Endothelial cell of umbilical vein (primary cell): ENCODE measurements around the gene AIF1L. TPM values are rescaled to one million over a fixed set of nuclear protein-coding genes. Genes with fewer than 3 reads are reported as not detected.

ENCODE experiments used
- BruUV-seq: library from RNA; stranded (reverse); fragments of 400-500 nt; replicated peaks from 2 replicates; lab custom pipeline; 2021; lab: Mats Ljungman, UMichigan
- CTCF ChIA-PET: fragments of 300-600, 350-600 bp; sonication (Branson Sonifier 250); formaldehyde crosslinking; loops from one replicate; lab custom pipeline; 2021; ENCODE audit warnings: antibody characterized with exemption, inconsistent platforms; lab: Charles Lee
- POLR2A ChIA-PET: fragments of 300-600, 350-600 bp; sonication (Branson Sonifier 250); formaldehyde crosslinking; loops from one replicate; lab custom pipeline; 2021; ENCODE audit warnings: antibody characterized with exemption, inconsistent platforms; lab: Charles Lee
- DNase-seq: peaks from one replicate; pipeline ENCODE4 v3.0.0-alpha.2; 2011; ENCODE audit warnings: low read depth, low spot score
- FAIRE-seq: peaks from 2 replicates; lab custom pipeline; 2011; peaks lifted over from hg19 to GRCh38; lab: Jason Lieb, UNC
- H2AFZ ChIP-seq: 2 replicates; pipeline ENCODE4 v1.6.0; 2012; ENCODE audit warnings: low read depth, low read length, control low read depth, inconsistent platforms
- H3K27ac ChIP-seq: 2 replicates; pipeline ENCODE4 v1.5.1; 2011; ENCODE audit warnings: low read depth, mild to moderate bottlenecking, control low read depth, low read length, moderate library complexity; ENCODE audit not compliant: insufficient read depth
- H3K27me3 ChIP-seq, 2 experiments: 2 replicates each; pipeline versions ENCODE4 v1.6.0 to v1.6.1; 2011; ENCODE audit warnings: low read length in 2 of 2, mixed read lengths in 1 of 2; ENCODE audit not compliant: control insufficient read depth in 2 of 2, insufficient read depth in 2 of 2
- H3K36me3 ChIP-seq, 2 experiments: 2 replicates in 1 of 2; 3 replicates in 1 of 2; pipeline ENCODE4 v1.5.1; 2011; ENCODE audit warnings: low read length in 2 of 2, mild to moderate bottlenecking in 1 of 2, moderate library complexity in 1 of 2; ENCODE audit not compliant: control insufficient read depth in 2 of 2, insufficient read depth in 2 of 2; ENCODE audit errors: extremely low read depth in 1 of 2
- H3K4me1 ChIP-seq: 3 replicates; pipeline ENCODE4 v1.5.1; 2011; ENCODE audit warnings: mild to moderate bottlenecking, low read length; ENCODE audit not compliant: control insufficient read depth, insufficient read depth; ENCODE audit errors: extremely low read depth
- H3K4me2 ChIP-seq: 2 replicates; pipeline ENCODE4 v1.6.1; 2011; ENCODE audit warnings: low read length, control low read depth, mixed read lengths; ENCODE audit not compliant: insufficient read depth
- H3K4me3 ChIP-seq, 3 experiments: fragments of 200-600 bp in 1 of 3; sonication (generic), shearing (Covaris generic) in 1 of 3; replicated peaks in 1 of 3; 2 replicates each; pipeline ENCODE4 v1.5.1; 2011 to 2016; ENCODE audit warnings: control low read depth in 3 of 3, low read length in 3 of 3, mild to moderate bottlenecking in 2 of 3, inconsistent platforms in 1 of 3, low read depth in 1 of 3, moderate library complexity in 1 of 3; ENCODE audit not compliant: insufficient read depth in 1 of 3
- H3K79me2 ChIP-seq: 2 replicates; pipeline ENCODE4 v1.6.0; 2012; ENCODE audit warnings: low read length, inconsistent platforms; ENCODE audit not compliant: control insufficient read depth, insufficient read depth
- H3K9ac ChIP-seq: replicated peaks from 2 replicates; pipeline ENCODE3; 2011; ENCODE audit warnings: low read length, control low read depth; ENCODE audit not compliant: insufficient read depth; ENCODE audit errors: extremely low read depth
- H3K9me1 ChIP-seq: replicated peaks from 3 replicates; pipeline ENCODE4 v1.6.0; 2011; ENCODE audit warnings: mild to moderate bottlenecking, low read length; ENCODE audit not compliant: control insufficient read depth, insufficient read depth; ENCODE audit errors: extremely low read depth
- H3K9me3 ChIP-seq: replicated peaks from 2 replicates; pipeline ENCODE4 v1.5.1; 2012; ENCODE audit warnings: low read length, inconsistent platforms; ENCODE audit not compliant: control insufficient read depth, insufficient read depth
- H4K20me1 ChIP-seq: replicated peaks from 2 replicates; pipeline ENCODE3; 2011; ENCODE audit warnings: mild to moderate bottlenecking, low read length; ENCODE audit not compliant: control insufficient read depth, insufficient read depth; ENCODE audit errors: extremely low read depth
- EZH2 ChIP-seq: IDR thresholded peaks from 2 replicates; pipeline ENCODE4 v1.6.1; 2012; ENCODE audit warnings: borderline replicate concordance, low read depth, mild to moderate bottlenecking, moderate library complexity, low read length, inconsistent platforms; ENCODE audit not compliant: severe bottlenecking
- FOS ChIP-seq: IDR thresholded peaks from 2 replicates; pipeline ENCODE4 v1.6.1; 2011; ENCODE audit warnings: mild to moderate bottlenecking, low read length, moderate library complexity, borderline replicate concordance; ENCODE audit not compliant: insufficient read depth
- GATA2 ChIP-seq: IDR thresholded peaks from 2 replicates; pipeline ENCODE4 v1.7.0; 2011; ENCODE audit warnings: low read depth, mild to moderate bottlenecking, moderate library complexity, mixed read lengths, low read length; ENCODE audit not compliant: insufficient read length, insufficient read depth
- JUN ChIP-seq: IDR thresholded peaks from 2 replicates; pipeline ENCODE4 v1.6.1; 2011; ENCODE audit warnings: borderline replicate concordance, low read depth; ENCODE audit not compliant: insufficient read length, insufficient read depth
- MAX ChIP-seq: IDR thresholded peaks from 2 replicates; pipeline ENCODE4 v1.6.1; 2011; ENCODE audit not compliant: insufficient read depth, insufficient read length
- MYC ChIP-seq: IDR thresholded peaks from one replicate; pipeline ENCODE4 v1.6.1; 2011; ENCODE audit warnings: mild to moderate bottlenecking, low read depth, low read length
- POLR2A ChIP-seq: IDR thresholded peaks from 2 replicates; pipeline ENCODE4 v1.6.1; 2012; ENCODE audit warnings: low read depth, mild to moderate bottlenecking, control low read depth, low read length
- POLR2AphosphoS5 ChIP-seq: IDR thresholded peaks from 2 replicates; pipeline ENCODE4 v1.6.1; 2012; ENCODE audit warnings: low read depth, mild to moderate bottlenecking, control low read depth, low read length, moderate library complexity; ENCODE audit not compliant: insufficient read depth
- dilution Hi-C: fragments of 300-500 bp; cut with MboI; formaldehyde crosslinking; loops from one replicate; pipeline ENCODE4 v1.15.0; 2019; ENCODE audit warnings: low sequenced_read_pairs; ENCODE audit not compliant: extremely low pct_ligation_motif_present
- intact Hi-C: fragments of 100-400 bp; cut with micrococcal nuclease; formaldehyde crosslinking; loops from one replicate; pipeline ENCODE4 v1.10.0; 2022
- polyA plus RNA-seq, 4 experiments: library from polyadenylated mRNA; depleted of rRNA in 3 of 4; stranded (reverse) in 3 of 4; unstranded in 1 of 4; fragments of >200 nt; gene quantifications; 2 replicates each; pipeline versions ENCODE4 v1.2.1 to v1.2.3, GENCODE V29; 2011 to 2012; ENCODE audit warnings: missing spikeins in 1 of 4
- total RNA-seq: library from RNA; stranded (reverse); gene quantifications from 2 replicates; pipeline ENCODE4 v1.2.3, GENCODE V29; 2021
- TF ChIP-seq, protein P1 (sequence below), 2 donors: IDR thresholded peaks; 1 replicate in 1 of 2; 2 replicates in 1 of 2; pipeline ENCODE4 v1.5.1; 2011; ENCODE audit warnings: low read length in 2 of 2, mild to moderate bottlenecking in 2 of 2, moderate library complexity in 2 of 2, control low read depth in 1 of 2, inconsistent platforms in 1 of 2, low read depth in 1 of 2; ENCODE audit not compliant: insufficient read depth in 1 of 2; ENCODE audit errors: extremely low read depth in 1 of 2

The AIF1L gene
- total and polyA plus RNA-seq, 2 donors (not counting 3 experiments of a cell fraction or from before 2014, with no cell fraction given) = 17.8 to 39.7 TPM

- Histone ChIP-seq H4K20me1 (no peaks in the 10 kb centered on the region), H2AFZ (no peak overlapping the region), H3K79me2 (peaks cover 7% of the 10 kb centered on the region), H3K4me1 (no peaks in the 10 kb centered on the region), H3K9me3 (no peaks in the 10 kb centered on the region), H3K27ac (no peak overlapping the region), H3K4me3 (no peak overlapping the region), H3K36me3 (peaks cover 10 to 16% of the 10 kb centered on the region in 2 experiments), H3K27me3 (no peaks in the 10 kb centered on the region), H3K9me1 (no peaks in the 10 kb centered on the region), H3K4me2 (no peak overlapping the region), H3K9ac (no peak overlapping the region)
- intact Hi-C loops (no loop called here), dilution Hi-C loops (no loop called here)
- no peak for DNase-seq
- CTCF ChIA-PET = interaction anchor here (0.9 to 1.8 kb wide), 6 partner anchors 10 to 183 kb away, joined by 3 to 7 read pairs (median 3); no protein-coding TSS in a partner anchor
- POLR2A ChIA-PET = no interaction called here
- BruUV-seq = no TSS peak
- FAIRE-seq = no peak
- no peak for TF ChIP-seq MAX
- TF ChIP-seq FOS = no peak
- TF ChIP-seq, protein P1, sequence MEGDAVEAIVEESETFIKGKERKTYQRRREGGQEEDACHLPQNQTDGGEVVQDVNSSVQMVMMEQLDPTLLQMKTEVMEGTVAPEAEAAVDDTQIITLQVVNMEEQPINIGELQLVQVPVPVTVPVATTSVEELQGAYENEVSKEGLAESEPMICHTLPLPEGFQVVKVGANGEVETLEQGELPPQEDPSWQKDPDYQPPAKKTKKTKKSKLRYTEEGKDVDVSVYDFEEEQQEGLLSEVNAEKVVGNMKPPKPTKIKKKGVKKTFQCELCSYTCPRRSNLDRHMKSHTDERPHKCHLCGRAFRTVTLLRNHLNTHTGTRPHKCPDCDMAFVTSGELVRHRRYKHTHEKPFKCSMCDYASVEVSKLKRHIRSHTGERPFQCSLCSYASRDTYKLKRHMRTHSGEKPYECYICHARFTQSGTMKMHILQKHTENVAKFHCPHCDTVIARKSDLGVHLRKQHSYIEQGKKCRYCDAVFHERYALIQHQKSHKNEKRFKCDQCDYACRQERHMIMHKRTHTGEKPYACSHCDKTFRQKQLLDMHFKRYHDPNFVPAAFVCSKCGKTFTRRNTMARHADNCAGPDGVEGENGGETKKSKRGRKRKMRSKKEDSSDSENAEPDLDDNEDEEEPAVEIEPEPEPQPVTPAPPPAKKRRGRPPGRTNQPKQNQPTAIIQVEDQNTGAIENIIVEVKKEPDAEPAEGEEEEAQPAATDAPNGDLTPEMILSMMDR (IDR thresholded peaks at IDR 0.05; ENCODE audit: extremely low read depth in 1 of 2, insufficient read depth in 1 of 2, low read depth in 1 of 2, low read length in 2 of 2) = no peak
- TF ChIP-seq JUN = no peak
- TF ChIP-seq GATA2 = no peak
- TF ChIP-seq POLR2A = no peak
- TF ChIP-seq EZH2 = no peak
- no peak for TF ChIP-seq POLR2AphosphoS5
- TF ChIP-seq MYC = no peak
Measured at GRCh38 chr9:131167146-131167692, 70.9 kb downstream of the AIF1L start.
